HG02798 (cell line): ENCODE data around the gene MAP2K4.
"Not testable (repeated sequence)": the region's sequence is repeated elsewhere in the genome, so short reads cannot be mapped to it uniquely, and the experiment has no call there.

ENCODE experiments used
- ATAC-seq: cut with Tn5 transposase; IDR thresholded peaks from one replicate; pipeline ENCODE4 v1.9.1; 2021; ENCODE audit warnings: mild to moderate bottlenecking; ENCODE audit not compliant: unreplicated experiment, poor library complexity

MAP2K4 gene

GRCh38 chr17:12136243-12136642, 115.6 kb downstream of the MAP2K4 start:
- ATAC-seq, result no peak

- ATAC-seq, result no peak
Measured at GRCh38 chr17:12136646-12137045, 116.0 kb downstream of the MAP2K4 start.

- ATAC-seq, result no peak
Measured at GRCh38 chr17:12137859-12138258, 117.2 kb downstream of the MAP2K4 start.

GRCh38 chr17:12140685-12141084, 120.0 kb downstream of the MAP2K4 start:
- no peak for ATAC-seq

- ATAC-seq, result not testable (repeated sequence)
Measured at GRCh38 chr17:12162187-12162586, 141.5 kb downstream of the MAP2K4 start.

GRCh38 chr17:12164085-12164484, 143.4 kb downstream of the MAP2K4 start:
- no peak for ATAC-seq

GRCh38 chr17:12178644-12179330, 158.1 kb downstream of the MAP2K4 start:
- no peak for ATAC-seq

GRCh38 chr17:12180644-12181261, 160.1 kb downstream of the MAP2K4 start:
- ATAC-seq, result no peak

- ATAC-seq, result no peak
Measured at GRCh38 chr17:12187658-12188057, 167.0 kb downstream of the MAP2K4 start.

- no peak for ATAC-seq
Measured at GRCh38 chr17:12193144-12193735, 172.6 kb downstream of the MAP2K4 start.
